DMS53 (cell line): ENCODE results near the gene MACF1.

Source experiments
- DNase-seq: peaks from one replicate; lab custom pipeline; 2025; lab: John Stamatoyannopoulos, UW

Gene MACF1

GRCh38 chr1:39266792-39267191 is 62.3 kb downstream of the MACF1 start:
- DNase-seq = no peak

DNA sequence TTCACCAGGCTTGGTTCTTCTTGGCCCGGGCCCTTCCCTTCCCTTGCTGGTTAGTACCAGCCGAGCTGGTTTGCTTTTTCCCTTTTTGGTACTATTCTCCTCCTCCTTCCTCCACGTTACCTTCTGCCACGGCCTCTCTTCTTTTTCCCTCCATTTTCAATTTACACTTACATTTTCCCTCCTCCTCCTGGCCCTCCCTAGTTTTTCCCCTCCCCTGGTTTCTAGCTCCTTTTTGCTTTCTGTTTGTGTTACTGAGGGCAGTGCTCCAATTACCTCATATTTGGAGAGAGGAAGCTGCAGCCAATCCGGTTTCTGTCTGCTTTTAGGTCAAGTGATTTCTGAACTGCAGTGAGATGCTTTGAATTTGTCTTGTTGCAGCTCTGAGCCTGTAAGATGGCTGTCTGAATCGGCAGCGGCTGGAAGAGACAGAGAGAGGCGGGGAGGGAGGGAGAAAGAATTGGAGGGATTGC is 63.7 kb downstream of the MACF1 start:
- peak; percentile 89 for DNase-seq

DNA sequence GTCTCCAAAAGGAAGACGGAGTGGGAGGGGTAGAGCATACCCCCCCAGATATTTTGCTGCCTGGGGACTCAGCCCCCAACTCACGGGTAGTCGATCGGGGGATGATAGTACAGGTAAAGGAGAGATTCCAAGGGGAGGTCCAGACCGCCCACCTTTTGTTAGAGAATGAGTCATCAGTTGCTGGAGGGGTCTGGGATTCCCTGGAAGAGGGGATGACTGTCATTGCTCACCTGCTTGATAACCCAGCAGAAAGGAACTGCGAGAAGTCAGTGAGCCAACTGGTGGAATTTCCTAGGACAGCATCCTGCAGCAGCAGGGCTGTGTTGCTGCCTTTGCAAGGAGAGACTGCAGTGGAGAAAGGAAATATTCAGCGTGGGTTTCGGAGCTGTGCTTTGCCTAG is 64.4 kb downstream of the MACF1 start:
- peak; percentile 46 for DNase-seq

DNA sequence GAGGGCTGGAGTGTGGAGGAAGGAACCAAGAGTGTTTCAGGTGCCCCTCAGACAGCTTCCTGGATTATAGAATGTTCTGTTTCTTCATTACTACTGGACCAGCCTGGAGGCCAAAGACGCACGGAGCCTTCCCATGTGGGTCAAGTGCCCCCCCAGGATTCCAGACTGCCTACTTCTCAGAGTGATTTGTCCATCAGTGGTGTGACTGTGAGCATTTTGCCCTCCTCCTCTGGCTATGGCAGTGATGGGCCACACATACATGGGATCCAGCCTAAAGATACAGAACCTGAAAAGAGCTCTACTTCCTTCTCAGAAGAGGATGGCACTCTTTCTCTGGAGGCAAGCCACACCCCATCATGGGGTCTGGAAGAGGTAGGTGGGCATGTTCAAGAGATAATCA is 64.9 kb downstream of the MACF1 start:
- peak; percentile 52 for DNase-seq

DNA sequence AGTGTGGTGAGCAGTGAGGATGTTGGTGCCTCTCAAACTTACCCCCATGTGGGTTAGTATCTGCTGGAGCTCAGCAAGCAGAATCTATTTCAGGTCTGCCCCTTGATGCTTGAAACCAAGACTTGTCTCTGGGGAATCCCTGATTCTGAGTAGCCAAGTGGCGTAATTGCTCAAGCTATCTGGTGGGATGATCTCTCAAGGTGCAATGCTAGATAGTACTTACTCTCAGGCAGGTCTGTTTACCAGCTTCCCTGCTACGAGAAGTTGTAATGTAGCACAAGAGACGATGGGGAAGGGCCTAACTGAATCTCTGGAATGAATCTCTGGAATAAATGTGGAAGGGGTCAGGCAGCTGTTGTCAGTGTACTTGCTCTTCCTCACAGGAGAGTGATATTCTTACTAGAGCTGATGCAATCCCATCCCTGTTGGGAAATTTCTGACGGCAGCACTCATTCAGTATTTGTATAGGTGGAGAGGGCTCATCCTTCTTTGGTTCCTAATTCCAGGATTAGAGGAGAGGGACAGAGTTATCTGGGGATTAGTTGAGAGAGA is 65.4 kb downstream of the MACF1 start:
- peak; percentile 75 for DNase-seq

- DNase-seq = peak; percentile 39
Measured at GRCh38 chr1:39270368-39270767, 65.9 kb downstream of the MACF1 start.

DNA sequence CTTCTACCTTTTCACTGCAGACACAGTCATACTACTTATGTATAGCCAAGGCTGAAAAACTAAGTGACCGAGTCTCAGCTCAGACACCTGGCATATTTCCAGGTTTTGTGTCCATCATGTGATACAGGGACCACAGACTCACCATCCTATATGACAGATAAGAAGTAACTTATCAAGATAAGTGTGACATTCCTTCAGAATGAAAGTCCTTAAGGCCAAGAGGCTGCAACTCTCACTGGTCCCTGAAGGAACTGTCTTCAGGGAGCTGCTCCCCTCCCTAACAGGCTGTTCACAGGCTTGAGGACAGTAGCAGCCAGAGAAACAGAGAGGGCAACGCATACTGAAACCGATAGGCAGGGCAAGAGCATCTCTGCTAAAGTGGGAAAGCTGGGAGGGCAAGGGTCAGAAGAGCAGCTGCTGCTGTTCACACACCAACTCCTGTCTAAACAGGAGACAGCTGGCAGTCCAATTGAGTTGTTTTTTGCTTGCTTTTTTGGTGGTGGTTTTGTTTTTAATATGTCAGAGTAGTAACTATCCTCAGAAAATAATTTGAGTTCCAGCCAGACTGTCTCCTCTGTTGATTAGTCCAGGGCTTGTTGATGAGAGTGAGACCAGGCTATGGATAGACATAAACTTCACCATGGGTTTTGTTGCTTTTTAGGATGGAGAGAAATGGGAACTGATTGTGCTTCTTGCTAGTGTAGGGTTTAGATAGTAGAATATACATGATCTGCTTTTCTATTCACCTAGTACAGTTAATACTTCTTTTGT is 67.7 kb downstream of the MACF1 start:
- DNase-seq = peak; percentile 96

DNA sequence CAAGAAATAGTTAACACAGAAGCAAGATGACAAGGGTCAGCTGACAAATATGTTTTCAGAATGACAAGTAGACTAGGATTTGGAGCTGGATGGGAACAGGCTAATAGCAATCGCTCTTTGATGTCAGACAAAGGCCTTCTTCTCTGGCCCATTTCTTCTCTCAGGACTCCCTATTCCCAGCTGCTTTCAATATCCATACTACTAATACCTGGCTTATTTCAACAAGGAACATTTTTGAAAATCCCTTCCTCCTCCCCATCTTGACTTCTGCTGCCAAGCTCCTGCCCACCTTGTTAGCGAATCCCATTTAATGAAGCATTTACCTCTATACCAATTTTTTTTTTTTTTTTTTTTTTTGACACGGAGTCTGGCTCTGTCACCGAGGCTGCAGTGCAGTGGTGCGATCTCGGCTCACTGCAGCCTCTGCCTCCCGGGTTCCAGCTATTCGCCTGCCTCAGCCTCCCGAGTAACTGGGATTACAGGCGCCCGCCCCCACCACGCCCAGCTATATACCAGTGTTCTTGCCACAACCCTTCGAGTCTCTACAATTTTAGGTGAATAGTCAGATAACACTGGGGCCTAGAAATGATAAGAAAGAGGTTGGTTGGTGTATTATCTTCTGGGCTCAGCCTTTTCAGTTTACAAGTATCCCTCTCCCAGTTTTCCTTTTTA is 68.4 kb downstream of the MACF1 start:
- peak; percentile 67 for DNase-seq

DNA sequence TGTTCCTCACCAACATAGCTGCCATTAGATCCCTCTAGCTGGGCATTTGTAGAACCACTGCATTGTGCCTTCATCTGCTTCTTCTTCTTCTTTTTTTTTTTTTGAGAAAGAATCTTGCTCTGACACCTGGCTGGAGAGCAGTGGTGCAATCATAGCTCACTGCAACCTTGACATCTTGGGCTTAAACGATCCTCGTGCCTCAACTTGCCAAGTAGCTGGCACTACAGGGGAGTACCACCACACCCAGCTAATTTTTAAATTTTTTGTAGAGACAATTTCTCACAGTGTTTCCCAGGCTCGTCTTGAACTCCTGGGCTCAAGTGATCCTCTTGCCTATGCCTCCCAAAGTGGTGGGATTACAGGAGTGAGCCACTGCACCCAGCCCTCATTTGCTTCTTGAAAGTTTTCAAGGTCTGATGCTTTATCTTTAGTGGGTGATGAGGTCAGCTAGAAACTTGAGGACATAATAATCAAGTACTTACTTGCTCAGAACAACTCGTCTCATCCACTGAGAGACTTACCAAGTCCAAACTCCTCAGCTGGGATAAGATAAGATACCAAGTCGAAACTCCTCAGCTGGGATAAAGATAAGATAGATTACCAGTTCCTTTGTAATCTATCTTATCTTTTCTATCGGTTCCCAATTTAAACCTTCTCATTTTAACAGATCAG is 71.5 kb downstream of the MACF1 start:
- DNase-seq = no peak

GRCh38 chr1:39277879-39278278 is 73.4 kb downstream of the MACF1 start:
- no peak for DNase-seq

DNA sequence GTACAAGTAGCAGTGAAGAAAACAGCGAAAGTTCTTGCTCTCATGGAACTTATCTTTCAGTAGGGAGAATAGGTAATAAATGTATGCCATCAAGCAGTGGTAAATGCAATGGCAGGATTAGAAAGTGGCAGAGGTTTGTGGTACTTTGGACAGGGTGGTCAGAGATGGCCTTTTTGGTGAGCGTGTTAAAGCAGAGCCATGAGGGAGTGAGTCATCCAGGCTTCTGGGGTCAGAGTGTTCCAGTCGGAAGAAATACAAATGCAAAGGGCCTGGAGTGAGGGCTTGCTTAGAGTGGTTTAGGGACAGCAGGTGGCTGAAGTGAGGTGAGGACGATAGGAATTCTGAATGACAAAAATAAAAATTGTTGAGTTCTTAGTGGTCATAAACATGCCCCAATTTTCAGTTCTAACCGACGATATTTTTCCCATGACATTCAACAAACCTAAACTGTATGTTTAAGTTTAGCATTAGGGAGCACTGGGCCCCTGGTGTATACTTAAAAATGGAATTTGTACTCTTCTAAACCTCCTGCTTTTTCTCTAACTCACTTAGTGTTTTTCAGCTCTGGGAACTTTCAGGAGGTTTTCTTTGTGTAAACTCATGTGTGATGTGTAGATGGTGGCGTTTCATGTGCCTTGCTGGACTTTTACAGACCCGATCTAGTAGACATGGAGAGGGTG is 78.2 kb downstream of the MACF1 start:
- peak; percentile 59 for DNase-seq

DNA sequence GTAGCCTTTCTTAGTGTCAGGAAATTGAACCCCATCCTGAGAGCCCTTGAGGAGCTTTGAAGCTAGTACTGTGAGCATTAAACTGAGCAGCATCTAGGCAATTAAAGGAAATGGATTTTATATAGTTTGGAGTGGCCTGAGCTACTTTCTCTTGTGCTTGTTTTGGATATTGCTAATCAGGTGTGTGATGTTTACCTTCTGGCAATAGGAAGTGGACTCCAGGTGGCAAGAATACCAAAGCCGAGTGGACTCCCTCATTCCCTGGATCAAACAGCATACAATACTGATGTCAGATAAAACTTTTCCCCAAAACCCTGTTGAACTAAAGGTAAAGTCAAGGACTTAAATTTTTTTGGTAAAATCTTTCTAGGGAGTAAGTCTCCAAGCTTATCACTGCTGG is 79.4 kb downstream of the MACF1 start:
- DNase-seq = peak; percentile 47

- DNase-seq = no peak
Measured at GRCh38 chr1:39287541-39287940, 83.0 kb downstream of the MACF1 start.

GRCh38 chr1:39288735-39289465 is 84.4 kb downstream of the MACF1 start:
- DNase-seq = no peak

GRCh38 chr1:39292401-39292800 is 87.9 kb downstream of the MACF1 start:
- no peak for DNase-seq

GRCh38 chr1:39293375-39294070 is 89.0 kb downstream of the MACF1 start:
- DNase-seq = no peak

- DNase-seq = no peak
Measured at GRCh38 chr1:39294531-39294930, 90.0 kb downstream of the MACF1 start.

- no peak for DNase-seq
Measured at GRCh38 chr1:39295901-39296300, 91.4 kb downstream of the MACF1 start.

GRCh38 chr1:39297551-39297950 is 93.1 kb downstream of the MACF1 start:
- no peak for DNase-seq

DNA sequence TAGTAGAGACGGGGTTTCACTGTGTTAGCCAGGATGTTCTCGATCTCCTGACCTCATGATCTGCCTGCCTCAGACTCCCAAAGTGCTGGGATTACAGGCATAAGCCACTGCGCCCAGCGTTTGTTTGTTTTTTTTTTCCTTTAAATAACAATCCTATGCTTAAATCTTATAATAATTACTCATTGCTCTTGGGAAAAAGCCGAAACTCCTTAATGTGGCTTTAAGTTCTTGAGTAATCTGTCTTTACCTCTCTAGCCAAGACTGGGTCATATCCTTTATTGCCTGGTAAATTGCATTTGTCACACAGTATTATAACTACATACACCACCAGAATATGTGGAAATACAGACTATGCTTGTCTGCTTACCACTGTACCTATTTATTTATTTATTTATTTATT is 97.1 kb downstream of the MACF1 start:
- DNase-seq = no peak

- DNase-seq = peak; percentile 75
Measured at GRCh38 chr1:39305555-39305954, 101.1 kb downstream of the MACF1 start.
